Activated CD4-positive, alpha-beta memory T cell treated with anti-CD3 and anti-CD28 coated beads, Interleukin-2, amount 10 ng/mL, durations not matched to agents 7 days and 5 days (primary cell): ENCODE measurements around the gene ARL5B. TPM values are rescaled to one million over a fixed set of nuclear protein-coding genes. Genes with fewer than 3 reads are reported as not detected.
"Not testable (repeated sequence)": the region's sequence is repeated elsewhere in the genome, so short reads cannot be mapped to it uniquely, and the experiment has no call there.

Experiments
- CTCF ChIA-PET: fragments of 350-600 bp; sonication (Branson Sonifier 250); formaldehyde crosslinking; loops from one replicate; lab custom pipeline; 2021; ENCODE audit warnings: antibody characterized with exemption, inconsistent platforms; lab: Charles Lee
- POLR2A ChIA-PET: fragments of 350-600 bp; sonication (Branson Sonifier 250); formaldehyde crosslinking; loops from one replicate; lab custom pipeline; 2021; ENCODE audit warnings: antibody characterized with exemption; lab: Charles Lee
- DNase-seq: peaks from one replicate; pipeline ENCODE4 v3.0.0-alpha.2; 2020
- H3K27ac Mint-ChIP-seq: one replicate; pipeline ENCODE4 v1.8.0; 2021; ENCODE audit warnings: mild to moderate bottlenecking, mixed read lengths
- H3K27me3 Mint-ChIP-seq: one replicate; pipeline ENCODE4 v1.8.0; 2021; ENCODE audit warnings: mixed read lengths
- H3K36me3 Mint-ChIP-seq: one replicate; pipeline ENCODE4 v1.8.0; 2021; ENCODE audit warnings: low read depth, mixed read lengths
- H3K4me1 Mint-ChIP-seq: one replicate; pipeline ENCODE4 v1.8.0; 2021; ENCODE audit warnings: mixed read lengths
- H3K4me3 Mint-ChIP-seq: one replicate; pipeline ENCODE4 v1.8.0; 2021; ENCODE audit warnings: mild to moderate bottlenecking, mixed read lengths
- H3K9me3 Mint-ChIP-seq: one replicate; pipeline ENCODE4 v1.8.0; 2021; ENCODE audit warnings: mixed read lengths
- total RNA-seq, 2 experiments: library from RNA; stranded (reverse); gene quantifications; one replicate each; pipeline ENCODE4 v1.2.3, GENCODE V29; 2021

Gene ARL5B
- total RNA-seq, 2 experiments from 2014 or later: 19.3 to 20.4 TPM

GRCh38 chr10:18639719-18640118, 19.5 kb upstream of the ARL5B start:
- POLR2A ChIA-PET: interaction anchor here (0.6 kb wide), 1 partner anchor 741 kb away, joined by 3 read pairs; no protein-coding TSS in a partner anchor
- H3K4me3 Mint-ChIP-seq, H3K4me1 Mint-ChIP-seq, H3K27me3 Mint-ChIP-seq, DNase-seq, H3K27ac Mint-ChIP-seq, H3K9me3 Mint-ChIP-seq, CTCF ChIA-PET: not testable (repeated sequence)
- peaks cover 38% of the 10 kb centered on the region for H3K36me3 Mint-ChIP-seq

GRCh38 chr10:18647151-18647550, 12.1 kb upstream of the ARL5B start:
- Mint-ChIP-seq H3K36me3 (peaks cover 50% of the 10 kb centered on the region), H3K4me3 (no peak overlapping the region)
- POLR2A ChIA-PET: interaction anchor here (7.1 kb wide), 1 partner anchor 13 kb away, joined by 126 read pairs; the partner anchor contains the start of gene ARL5B

GRCh38 chr10:18647945-18648344, 11.3 kb upstream of the ARL5B start:
- CTCF ChIA-PET: interaction anchor here (0.7 to 2.1 kb wide), 4 partner anchors 11 to 1191 kb away, joined by 3 to 14 read pairs (median 5); partner anchors contain the start of gene ARL5B
- H3K27ac Mint-ChIP-seq: peak overlapping the region; percentile 42
- H3K9me3 Mint-ChIP-seq: no peaks in the 10 kb centered on the region
- DNase-seq: no peak
- H3K4me1 Mint-ChIP-seq: peaks cover 47% of the 10 kb centered on the region
- POLR2A ChIA-PET: interaction anchor here (7.1 kb wide), 1 partner anchor 12 kb away, joined by 126 read pairs; the partner anchor contains the start of gene ARL5B
- no peaks in the 10 kb centered on the region for H3K27me3 Mint-ChIP-seq
- H3K4me3 Mint-ChIP-seq: no peak overlapping the region
- peaks cover 57% of the 10 kb centered on the region for H3K36me3 Mint-ChIP-seq

More at GRCh38 chr10:18647151-18647550, 12.1 kb upstream of the ARL5B start:
- Mint-ChIP-seq H3K27ac (no peak overlapping the region), H3K4me1 (peaks cover 40% of the 10 kb centered on the region), H3K27me3 (no peaks in the 10 kb centered on the region), H3K9me3 (no peaks in the 10 kb centered on the region)
- CTCF ChIA-PET: interaction anchor here (0.7 kb wide), 1 partner anchor 9 kb away, joined by 4 read pairs; no protein-coding TSS in a partner anchor
- no peak for DNase-seq

- no peak for DNase-seq
- H3K27ac Mint-ChIP-seq: peak overlapping the region; percentile 97
- H3K27me3 Mint-ChIP-seq: no peaks in the 10 kb centered on the region
- peaks cover 43% of the 10 kb centered on the region for H3K4me1 Mint-ChIP-seq
- ChIA-PET POLR2A (interaction anchor here (0.5 to 7.1 kb wide), 3 partner anchors 11 to 1005 kb away, joined by 3 to 126 read pairs (median 7); partner anchors contain the start of genes ARL5B and STAM), CTCF (interaction anchor here (1.6 to 2.1 kb wide), 3 partner anchors 9 to 22 kb away, joined by 5 to 14 read pairs (median 5); partner anchors contain the start of gene ARL5B)
- H3K9me3 Mint-ChIP-seq: no peaks in the 10 kb centered on the region
- peaks cover 55% of the 10 kb centered on the region for H3K36me3 Mint-ChIP-seq
- H3K4me3 Mint-ChIP-seq: peak overlapping the region; percentile 89
These were observed 9.8 kb upstream of the ARL5B start for GRCh38 chr10:18649364-18649959.

- H3K4me3 Mint-ChIP-seq: peak overlapping the region; percentile 89
- CTCF ChIA-PET: interaction anchor here (0.8 kb wide), 1 partner anchor 11 kb away, joined by 3 read pairs; no protein-coding TSS in a partner anchor
- POLR2A ChIA-PET: interaction anchor here (1.0 to 7.1 kb wide), 4 partner anchors 8 to 1006 kb away, joined by 3 to 126 read pairs (median 8); partner anchors contain the start of genes ARL5B and STAM
- H3K36me3 Mint-ChIP-seq: peaks cover 56% of the 10 kb centered on the region
- H3K9me3 Mint-ChIP-seq: no peaks in the 10 kb centered on the region
- peak overlapping the region; percentile 97 for H3K27ac Mint-ChIP-seq
- H3K4me1 Mint-ChIP-seq: peaks cover 45% of the 10 kb centered on the region
- H3K27me3 Mint-ChIP-seq: no peaks in the 10 kb centered on the region
- DNase-seq: no peak
These were observed 8.7 kb upstream of the ARL5B start for GRCh38 chr10:18650404-18650997.

- peak; percentile 94 for DNase-seq
- Mint-ChIP-seq H3K27ac (peak within 1 kb of the TSS; percentile 97), H3K9me3 (no peaks in the 10 kb centered on the region), H3K4me1 (peaks cover 50% of the 10 kb centered on the region), H3K27me3 (no peaks in the 10 kb centered on the region), H3K4me3 (peak within 1 kb of the TSS; percentile 89), H3K36me3 (peaks cover 54% of the 10 kb centered on the region)
- ChIA-PET CTCF (no interaction called here), POLR2A (interaction anchor here (0.6 to 7.1 kb wide), 7 partner anchors 9 to 1007 kb away, joined by 3 to 126 read pairs (median 3); partner anchors contain the start of genes ARL5B and STAM)
These were observed 7.8 kb upstream of the ARL5B start, which contains the start of gene NSUN6 for GRCh38 chr10:18651324-18652007. Gene NSUN6, minus strand, starts transcription at chr10:18651587. Its CDS starts 384 bp downstream, at chr10:18651203.

GRCh38 chr10:18653112-18653511, 6.1 kb upstream of the ARL5B start:
- no peak overlapping the region for H3K27ac Mint-ChIP-seq
- H3K4me3 Mint-ChIP-seq: no peak overlapping the region
- POLR2A ChIA-PET: no interaction called here

GRCh38 chr10:18656724-18657123, 2.5 kb upstream of the ARL5B start:
- H3K27ac Mint-ChIP-seq: no peak overlapping the region
- CTCF ChIA-PET: interaction anchor here (0.9 kb wide), 1 partner anchor 10 kb away, joined by 4 read pairs; no protein-coding TSS in a partner anchor

More at GRCh38 chr10:18653112-18653511, 6.1 kb upstream of the ARL5B start:
- Mint-ChIP-seq H3K4me1 (peaks cover 46% of the 10 kb centered on the region), H3K9me3 (no peaks in the 10 kb centered on the region), H3K36me3 (peaks cover 51% of the 10 kb centered on the region), H3K27me3 (no peaks in the 10 kb centered on the region)
- no peak for DNase-seq
- CTCF ChIA-PET: no interaction called here

GRCh38 chr10:18658271-18659124, 733 bp upstream of the ARL5B start:
- Mint-ChIP-seq H3K27me3 (no peaks in the 10 kb centered on the region), H3K4me3 (peak overlapping the region; percentile 100), H3K27ac (peak overlapping the region; percentile 99), H3K36me3 (peaks cover 43% of the 10 kb centered on the region), H3K4me1 (peaks cover 38% of the 10 kb centered on the region), H3K9me3 (no peaks in the 10 kb centered on the region)
- POLR2A ChIA-PET: interaction anchor here (0.6 to 5.9 kb wide), 12 partner anchors 10 to 1014 kb away, joined by 3 to 126 read pairs (median 4); partner anchors contain the start of genes NSUN6 and STAM
- CTCF ChIA-PET: interaction anchor here (2.1 kb wide), 1 partner anchor 10 kb away, joined by 14 read pairs; no protein-coding TSS in a partner anchor
- peak; percentile 32 for DNase-seq

More at GRCh38 chr10:18656724-18657123, 2.5 kb upstream of the ARL5B start:
- Mint-ChIP-seq H3K4me1 (peaks cover 42% of the 10 kb centered on the region), H3K27me3 (no peaks in the 10 kb centered on the region), H3K36me3 (peaks cover 47% of the 10 kb centered on the region), H3K4me3 (no peak overlapping the region), H3K9me3 (no peaks in the 10 kb centered on the region)
- DNase-seq: no peak
- POLR2A ChIA-PET: no interaction called here

GRCh38 chr10:18659819-18660535, 746 bp downstream of the ARL5B start:
- H3K27ac Mint-ChIP-seq: peak overlapping the region; percentile 99
- H3K36me3 Mint-ChIP-seq: peaks cover 37% of the 10 kb centered on the region
- ChIA-PET CTCF (interaction anchor here (2.1 kb wide), 1 partner anchor 11 kb away, joined by 14 read pairs; no protein-coding TSS in a partner anchor), POLR2A (interaction anchor here (0.9 to 5.9 kb wide), 8 partner anchors 12 to 1016 kb away, joined by 3 to 126 read pairs (median 4); partner anchors contain the start of genes NSUN6 and STAM)
- peak overlapping the region; percentile 100 for H3K4me3 Mint-ChIP-seq
- H3K9me3 Mint-ChIP-seq: no peaks in the 10 kb centered on the region
- peak; percentile 23 for DNase-seq
- H3K4me1 Mint-ChIP-seq: peaks cover 46% of the 10 kb centered on the region
- no peaks in the 10 kb centered on the region for H3K27me3 Mint-ChIP-seq
